GM23338 (cell line): ENCODE measurements around the gene PMEL. TPM values are rescaled to one million over a fixed set of nuclear protein-coding genes. Genes with fewer than 3 reads are reported as not detected.
"Not testable (repeated sequence)": the region's sequence is repeated elsewhere in the genome, so short reads cannot be mapped to it uniquely, and the experiment has no call there.

Experiments used
- ATAC-seq: fragments of 200-7000 bp; cut with Tn5 transposase; 3 replicates; pipeline ENCODE4 v1.9.1; 2020
- DNase-seq: peaks from one replicate; pipeline ENCODE4 v3.0.0-alpha.2; 2015; ENCODE audit warnings: low spot score
- H2AFZ ChIP-seq: fragments of 200-600 bp; sonication (generic); 2 replicates; pipeline ENCODE4 v1.8.0; 2016; ENCODE audit warnings: antibody characterized with exemption, mild to moderate bottlenecking, moderate library complexity
- H3F3A ChIP-seq: fragments of 200-600 bp; sonication (generic); replicated peaks from 2 replicates; pipeline ENCODE4 v1.8.0; 2017; ENCODE audit warnings: antibody characterized with exemption, mixed run types, low read depth
- H3K27ac ChIP-seq: fragments of 200-600 bp; sonication (generic); 2 replicates; pipeline ENCODE4 v1.6.1; 2016; ENCODE audit warnings: low read depth
- H3K27me3 ChIP-seq: fragments of 200-600 bp; sonication (generic); 2 replicates; pipeline ENCODE4 v1.8.0; 2016; ENCODE audit warnings: mild to moderate bottlenecking, mixed run types, moderate library complexity; ENCODE audit not compliant: insufficient read depth
- H3K36me3 ChIP-seq: fragments of 200-600 bp; sonication (generic); 2 replicates; pipeline ENCODE4 v1.8.0; 2016; ENCODE audit warnings: mild to moderate bottlenecking; ENCODE audit not compliant: insufficient read depth
- H3K4me1 ChIP-seq: fragments of 200-600 bp; sonication (generic); 2 replicates; pipeline ENCODE4 v1.8.0; 2016; ENCODE audit warnings: mild to moderate bottlenecking, moderate library complexity; ENCODE audit not compliant: insufficient read depth
- H3K4me2 ChIP-seq: fragments of 200-600 bp; sonication (generic); 2 replicates; pipeline ENCODE4 v1.7.1; 2017; ENCODE audit warnings: mixed run types
- H3K4me3 ChIP-seq: fragments of 200-600 bp; sonication (generic); 2 replicates; pipeline ENCODE4 v1.6.1; 2016; ENCODE audit warnings: mixed run types
- H3K79me2 ChIP-seq: fragments of 200-600 bp; sonication (generic); replicated peaks from 2 replicates; pipeline ENCODE4 v1.8.0; 2017; ENCODE audit warnings: mild to moderate bottlenecking; ENCODE audit not compliant: insufficient read depth
- H3K9me2 ChIP-seq: fragments of 200-600 bp; sonication (generic); 2 replicates; pipeline ENCODE4 v1.8.0; 2017; ENCODE audit not compliant: insufficient read depth
- H4K20me1 ChIP-seq: fragments of 200-600 bp; sonication (generic); replicated peaks from 2 replicates; pipeline ENCODE4 v1.8.0; 2017; ENCODE audit warnings: mild to moderate bottlenecking; ENCODE audit not compliant: insufficient read depth
- H3K27ac Mint-ChIP-seq: 2 replicates; pipeline ENCODE4 v1.8.0; 2020; ENCODE audit warnings: inconsistent platforms, mild to moderate bottlenecking, moderate library complexity, mixed read lengths
- H3K27me3 Mint-ChIP-seq: 3 replicates; pipeline ENCODE4 v1.8.0; 2022; ENCODE audit warnings: low read depth, mild to moderate bottlenecking, moderate library complexity, mixed read lengths, inconsistent platforms; ENCODE audit not compliant: insufficient read depth, poor library complexity
- H3K36me3 Mint-ChIP-seq: 3 replicates; pipeline ENCODE4 v1.8.0; 2021; ENCODE audit warnings: low read depth, mild to moderate bottlenecking, inconsistent platforms, moderate library complexity, mixed read lengths
- H3K4me1 Mint-ChIP-seq: 3 replicates; pipeline ENCODE4 v1.8.0; 2020; ENCODE audit warnings: mild to moderate bottlenecking, inconsistent platforms, mixed read lengths
- H3K4me3 Mint-ChIP-seq: 3 replicates; pipeline ENCODE4 v1.8.0; 2021; ENCODE audit warnings: moderate library complexity, mild to moderate bottlenecking, inconsistent platforms, mixed read lengths
- H3K9me3 Mint-ChIP-seq: 3 replicates; pipeline ENCODE4 v1.8.0; 2020; ENCODE audit warnings: moderate library complexity, mild to moderate bottlenecking, inconsistent platforms, mixed read lengths
- CREB1 ChIP-seq: fragments of 250-450 bp; sonication (Bioruptor Pico); IDR thresholded peaks from 2 replicates; pipeline ENCODE4 v1.5.0; 2020; ENCODE audit warnings: low read depth, mild to moderate bottlenecking, moderate library complexity
- EZH2 ChIP-seq: fragments of 200-600 bp; sonication (generic); IDR thresholded peaks from one replicate; pipeline ENCODE4 v1.8.0; 2017; ENCODE audit warnings: antibody characterized with exemption, mild to moderate bottlenecking, low read depth; ENCODE audit not compliant: unreplicated experiment
- EZH2phosphoT487 ChIP-seq: fragments of 200-600 bp; sonication (generic); IDR thresholded peaks from one replicate; pipeline ENCODE4 v1.8.1; 2018; ENCODE audit warnings: antibody characterized with exemption; ENCODE audit not compliant: unreplicated experiment
- JUNB ChIP-seq: IDR thresholded peaks from one replicate; pipeline ENCODE4 v1.6.1; 2016; ENCODE audit warnings: antibody characterized with exemption; ENCODE audit not compliant: unreplicated experiment
- NANOG ChIP-seq: IDR thresholded peaks from 2 replicates; pipeline ENCODE4 v1.6.1; 2016; ENCODE audit warnings: antibody characterized with exemption, borderline replicate concordance
- POLR2AphosphoS5 ChIP-seq: IDR thresholded peaks from 2 replicates; pipeline ENCODE4 v1.6.1; 2016; ENCODE audit warnings: antibody characterized with exemption, low read depth
- ZNF114 ChIP-seq: fragments of 250-450 bp; sonication (Bioruptor Pico); IDR thresholded peaks from 2 replicates; pipeline ENCODE4 v1.5.0; 2020; ENCODE audit warnings: mild to moderate bottlenecking, moderate library complexity
- ZNF331 ChIP-seq: fragments of 250-450 bp; sonication (Bioruptor Pico); IDR thresholded peaks from 2 replicates; pipeline ENCODE4 v1.5.0; 2020; ENCODE audit warnings: low read depth, mild to moderate bottlenecking, moderate library complexity
- ZNF462 ChIP-seq: fragments of 250-450 bp; sonication (Bioruptor Pico); IDR thresholded peaks from 2 replicates; pipeline ENCODE4 v1.5.0; 2020; ENCODE audit warnings: mild to moderate bottlenecking, moderate library complexity
- polyA plus RNA-seq: library from polyadenylated mRNA; unstranded; fragments of >200 nt; fragmentation: Nextera tagmentation; extraction: Ambion mirVana; gene quantifications from 2 replicates; pipeline ENCODE4 v1.2.1, GENCODE V29; 2016
- total RNA-seq: library from RNA; depleted of rRNA; stranded (reverse); fragments of >200 nt; shearing (Covaris generic); gene quantifications from 2 replicates; pipeline ENCODE4 v1.2.3, GENCODE V29; 2014

PMEL gene
- total and polyA plus RNA-seq, 2 experiments from 2014 or later: 68.1 to 108 TPM

- H3K36me3 Mint-ChIP-seq: peaks cover 54% of the 10 kb centered on the region
- H3K4me3 ChIP-seq, H3K4me1 ChIP-seq, H2AFZ ChIP-seq, H3K27me3 ChIP-seq, H3K4me1 Mint-ChIP-seq, H3K4me3 Mint-ChIP-seq, DNase-seq, H3K27me3 Mint-ChIP-seq, ATAC-seq, H3K9me2 ChIP-seq, H3K4me2 ChIP-seq, H3K79me2 ChIP-seq, H3K9me3 Mint-ChIP-seq, H4K20me1 ChIP-seq: not testable (repeated sequence)
- Histone ChIP-seq H3F3A (peaks cover 19% of the 10 kb centered on the region; the same call in 1 of the 2 replicates), H3K36me3 (peaks cover 20% of the 10 kb centered on the region), H3K27ac (0 out of 2 replicates have a peak overlapping the region, but pooled peaks have one; percentile 67)
- peak overlapping the region; percentile 81 for H3K27ac Mint-ChIP-seq
Observed at GRCh38 chr12:55985976-55986375, 20.1 kb upstream of the PMEL start.

GRCh38 chr12:55985341-55985740 lies 19.5 kb upstream of the PMEL start:
- H3K27ac Mint-ChIP-seq: no peak overlapping the region; the same call in none of the 2 replicates
- peaks cover 14% of the 10 kb centered on the region for H3K36me3 ChIP-seq

GRCh38 chr12:55984861-55985260 lies 19.0 kb upstream of the PMEL start:
- DNase-seq: no peak
- Histone ChIP-seq H3K27me3 (no peaks in the 10 kb centered on the region), H3K9me2 (no peaks in the 10 kb centered on the region), H3K4me2 (no peak overlapping the region), H4K20me1 (no peaks in the 10 kb centered on the region; the same call in none of the 2 replicates), H3K4me1 (no peaks in the 10 kb centered on the region), H3K27ac (no peak overlapping the region), H3K36me3 (peaks cover 9% of the 10 kb centered on the region; the same call in 1 of the 2 replicates), H2AFZ (no peak overlapping the region), H3K79me2 (0 out of 2 replicates have a peak, but pooled peaks cover 6% of the 10 kb centered on the region), H3F3A (peaks cover 18% of the 10 kb centered on the region; the same call in 1 of the 2 replicates), H3K4me3 (no peak overlapping the region)
- H3K4me1 Mint-ChIP-seq: peaks cover 3% of the 10 kb centered on the region; the same call in 1 of the 3 replicates
- peaks cover 2% of the 10 kb centered on the region for H3K27me3 Mint-ChIP-seq
- H3K27ac Mint-ChIP-seq: no peak overlapping the region
- ATAC-seq: no peak
- no peaks in the 10 kb centered on the region for H3K9me3 Mint-ChIP-seq
- H3K36me3 Mint-ChIP-seq: peaks cover 51% of the 10 kb centered on the region
- no peak overlapping the region for H3K4me3 Mint-ChIP-seq
- TF ChIP-seq JUNB (no peak), POLR2AphosphoS5 (no peak), ZNF331 (no peak), CREB1 (no peak), EZH2 (no peak), ZNF114 (CRISPR knock-in tag) (no peak), EZH2phosphoT487 (no peak), ZNF462 (CRISPR knock-in tag) (no peak), NANOG (no peak)

More at GRCh38 chr12:55985341-55985740, 19.5 kb upstream of the PMEL start:
- H4K20me1 ChIP-seq: no peaks in the 10 kb centered on the region; the same call in none of the 2 replicates
- 0 out of 2 replicates have a peak, but pooled peaks cover 6% of the 10 kb centered on the region for H3K79me2 ChIP-seq
- TF ChIP-seq POLR2AphosphoS5: no peak
- no peak for TF ChIP-seq EZH2
- peaks cover 19% of the 10 kb centered on the region; the same call in 1 of the 2 replicates for H3F3A ChIP-seq
- no peak overlapping the region for H3K4me3 ChIP-seq
- no peaks in the 10 kb centered on the region for H3K27me3 ChIP-seq
- ATAC-seq (no peak), DNase-seq (no peak)
- peaks cover 2% of the 10 kb centered on the region for H3K27me3 Mint-ChIP-seq
- H3K4me1 Mint-ChIP-seq: peaks cover 3% of the 10 kb centered on the region; the same call in 1 of the 3 replicates
- H3K36me3 Mint-ChIP-seq: peaks cover 53% of the 10 kb centered on the region
- no peaks in the 10 kb centered on the region for H3K9me3 Mint-ChIP-seq
- no peak overlapping the region for H3K4me2 ChIP-seq
- H3K4me1 ChIP-seq: no peaks in the 10 kb centered on the region
- peak overlapping the region; percentile 67 for H3K27ac ChIP-seq
- H3K4me3 Mint-ChIP-seq: no peak overlapping the region
- H2AFZ ChIP-seq: no peak overlapping the region
- no peaks in the 10 kb centered on the region for H3K9me2 ChIP-seq
